ENCODE measurements around the gene DSPP. TPM values are rescaled to one million over a fixed set of nuclear protein-coding genes. Genes with fewer than 3 reads are reported as not detected.

Gene DSPP
- total RNA-seq, 1 experiment from 2014 or later: not detected

GRCh38 chr4:87614292-87614890 lies 6.1 kb downstream of the DSPP start:
- Histone ChIP-seq H3K4ac (ENCODE audit: low read depth, low read length) (no peak overlapping the region), H3K9me3 (ENCODE audit: control insufficient read depth, low read depth, low read length) (no peaks in the 10 kb centered on the region), H2BK12ac (ENCODE audit: insufficient read length, low read depth, low read length) (no peak overlapping the region), H2AFZ (ENCODE audit: low read length) (no peak overlapping the region), H2BK120ac (ENCODE audit: low read depth, low read length, poor library complexity, severe bottlenecking) (no peak overlapping the region), H4K20me1 (ENCODE audit: control insufficient read depth, insufficient read depth, insufficient read length) (no peaks in the 10 kb centered on the region), H2BK5ac (ENCODE audit: insufficient read length, low read length) (no peak overlapping the region), H4K8ac (replicated peaks; ENCODE audit: insufficient read length, low read depth, low read length) (no peak overlapping the region), H3K14ac (ENCODE audit: insufficient read depth, low read length) (no peak overlapping the region), H3K79me1 (ENCODE audit: insufficient read depth, low read depth, low read length, poor library complexity, severe bottlenecking) (no peaks in the 10 kb centered on the region), H3K4me1 (ENCODE audit: insufficient read depth, low read length) (no peaks in the 10 kb centered on the region), H3K56ac (ENCODE audit: insufficient read length, low read depth, low read length) (no peak overlapping the region), H3K79me2 (ENCODE audit: insufficient read depth, low read length) (no peaks in the 10 kb centered on the region), H2BK20ac (ENCODE audit: low read depth, low read length, poor library complexity, severe bottlenecking) (no peak overlapping the region), H3K23me2 (ENCODE audit: insufficient read length, low read depth, low read length, poor library complexity, severe bottlenecking) (no peaks in the 10 kb centered on the region), H3K18ac (ENCODE audit: insufficient read length, low read depth, low read length) (no peak overlapping the region), H2AK5ac (ENCODE audit: insufficient read length, low read length) (no peak overlapping the region), H3K4me2 (ENCODE audit: insufficient read depth, insufficient read length, low read length) (no peak overlapping the region), H4K5ac (ENCODE audit: insufficient read length, low read depth, low read length) (no peak overlapping the region), H3K9ac (ENCODE audit: extremely low read depth, insufficient read length, low read length) (no peak overlapping the region), H2BK15ac (ENCODE audit: low read depth, low read length) (no peak overlapping the region), H3K27me3 (ENCODE audit: insufficient read depth, low read length) (no peaks in the 10 kb centered on the region), H3T11ph (ENCODE audit: low read length) (no peak overlapping the region), H3K23ac (ENCODE audit: insufficient read length, low read depth, low read length) (no peak overlapping the region), H4K91ac (ENCODE audit: insufficient read length, low read depth, low read length) (no peak overlapping the region), H3K27ac (ENCODE audit: insufficient read length, low read depth, low read length) (no peak overlapping the region)
- Mint-ChIP-seq H3K4me1 (no peaks in the 10 kb centered on the region), H3K27me3 (ENCODE audit: low read depth) (no peaks in the 10 kb centered on the region), H3K27ac (no peak overlapping the region), H3K36me3 (ENCODE audit: insufficient read depth in 1 of 3, low read depth in 3 of 3) (no peaks in the 10 kb centered on the region), H3K9me3 (no peaks in the 10 kb centered on the region), H3K4me3 (no peak overlapping the region)
- no CpG with 5 or more reads among the region's 4 CpGs for WGBS (ENCODE audit: extremely low coverage, insufficient read length, low lambda C conversion rate)
- DNase-seq: no peak
- TF ChIP-seq CTCF (conservative IDR thresholded peaks at IDR 0.05): no peak
